ENCODE results near the gene OTULIN.

Gene OTULIN
- 88.0 to 145 reads per million in 2 donors for total RNA-seq

DNA sequence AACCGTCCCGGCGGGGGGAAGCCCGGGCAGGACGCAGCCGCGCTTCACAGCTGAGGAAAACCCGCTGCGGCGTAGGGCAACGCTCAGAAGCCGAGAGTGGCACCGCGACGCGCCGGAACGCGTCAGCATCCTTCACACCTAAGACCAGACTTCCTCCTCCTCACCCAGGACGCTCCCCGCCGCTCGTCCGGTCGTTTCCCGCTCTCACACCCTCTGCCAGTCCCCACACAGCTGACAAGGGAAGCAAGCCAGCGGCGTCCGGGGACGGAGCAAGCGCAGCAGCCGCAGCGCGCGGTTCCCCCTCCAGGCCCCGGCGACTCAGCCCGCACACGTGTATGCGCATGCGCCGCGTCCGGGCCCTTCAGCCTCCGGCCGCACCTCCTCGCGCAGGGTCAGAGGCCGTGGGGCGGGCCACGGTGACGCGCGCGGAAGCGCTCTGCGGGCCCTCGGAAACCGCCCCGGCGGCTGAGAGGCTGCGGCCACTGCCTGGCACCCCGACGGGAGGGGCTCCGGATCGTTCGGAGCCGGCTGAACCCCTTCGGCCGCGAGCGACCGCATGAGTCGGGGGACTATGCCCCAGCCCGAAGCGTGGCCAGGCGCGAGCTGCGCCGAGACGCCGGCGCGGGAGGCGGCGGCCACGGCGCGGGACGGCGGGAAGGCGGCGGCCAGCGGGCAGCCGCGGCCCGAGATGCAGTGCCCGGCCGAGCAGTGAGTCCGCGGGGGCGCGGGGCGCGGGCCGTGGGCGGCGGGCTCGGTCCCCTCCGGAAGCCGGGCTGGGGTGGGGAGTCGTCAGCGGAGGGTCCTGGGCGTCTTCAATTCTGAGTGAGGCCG is at the start of gene OTULIN:
Gene OTULIN (plus strand): TSS at position 449 of the 831 bp plus-strand sequence. CDS start 108 bp downstream, at position 557.
- DNase-seq: peak; percentile 72

DNA sequence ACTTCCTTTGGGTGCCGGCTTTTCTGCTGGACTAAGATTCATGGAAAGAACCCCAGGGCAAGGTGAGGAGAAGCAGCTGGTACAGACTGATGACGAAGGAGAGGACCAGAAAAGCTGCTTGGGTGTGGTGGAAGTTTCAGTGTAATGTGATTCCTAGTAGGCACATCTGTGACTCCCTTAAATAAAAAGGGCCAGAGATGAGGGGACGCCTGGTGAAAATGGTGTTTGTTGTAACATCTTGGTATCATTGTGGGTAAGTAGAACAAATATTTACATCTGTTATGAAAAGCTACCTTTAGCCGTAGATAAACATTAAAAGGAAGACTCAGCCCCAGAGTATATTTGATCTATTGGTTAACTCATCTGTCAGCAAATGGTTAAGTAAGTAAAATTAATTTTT is 49.2 kb upstream of the OTULIN start:
- DNase-seq: no peak

DNA sequence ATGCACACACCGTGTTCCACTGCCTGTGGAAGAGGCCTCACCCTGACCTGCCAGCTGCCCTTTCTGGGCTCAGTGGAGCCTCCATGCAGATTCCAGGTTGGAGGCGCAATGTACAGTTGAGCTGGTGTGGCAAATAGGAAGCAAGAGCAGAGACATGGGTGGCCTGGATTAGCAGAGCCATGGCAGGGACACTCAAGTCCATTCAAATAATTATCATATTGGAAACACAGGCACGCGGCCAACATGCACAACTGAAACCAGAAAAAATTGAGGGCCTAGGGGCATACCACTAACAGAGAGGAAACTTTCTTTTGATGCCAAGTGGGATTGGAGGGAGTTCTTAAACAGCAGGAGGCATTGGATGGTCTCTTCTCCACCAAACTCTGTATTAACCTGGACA is 47.1 kb upstream of the OTULIN start:
- no peak for DNase-seq

DNA sequence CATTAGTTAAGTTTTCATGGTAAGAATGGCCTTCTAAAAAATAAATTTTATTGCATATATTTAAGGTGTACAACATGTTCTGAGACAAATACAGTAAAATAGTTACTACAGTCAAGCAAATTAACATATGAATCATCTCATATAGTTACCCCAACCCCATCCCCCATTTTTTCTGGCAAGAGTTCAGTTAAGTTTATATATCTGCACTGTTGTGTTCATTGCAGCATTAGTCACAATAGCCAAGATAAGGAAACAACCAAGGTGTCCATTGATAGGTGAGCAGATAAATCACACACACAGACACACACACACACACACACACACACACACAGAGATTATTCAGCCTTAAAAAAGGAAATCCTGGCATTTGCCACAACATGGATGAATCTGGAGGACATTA is 37.2 kb upstream of the OTULIN start:
- DNase-seq: no peak

DNA sequence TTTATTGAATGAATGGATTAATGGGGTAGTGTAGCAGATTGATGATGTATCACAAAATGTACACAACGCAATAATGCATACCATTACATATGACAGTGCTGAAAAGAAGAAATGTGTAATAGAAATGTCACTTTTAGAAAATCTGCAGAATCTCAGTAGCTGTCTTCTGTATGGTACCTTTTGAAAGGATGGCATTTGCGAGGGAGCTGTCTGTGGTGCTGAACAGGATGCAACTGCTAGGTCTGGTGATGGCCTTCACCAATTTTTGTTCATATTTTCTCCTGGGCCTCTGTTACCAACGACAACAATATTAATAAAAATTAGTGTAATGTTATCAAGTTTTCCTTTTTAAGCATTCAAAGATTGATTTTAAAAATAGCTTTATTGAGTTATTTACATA is 36.2 kb upstream of the OTULIN start:
- DNase-seq: peak; percentile 36

DNA sequence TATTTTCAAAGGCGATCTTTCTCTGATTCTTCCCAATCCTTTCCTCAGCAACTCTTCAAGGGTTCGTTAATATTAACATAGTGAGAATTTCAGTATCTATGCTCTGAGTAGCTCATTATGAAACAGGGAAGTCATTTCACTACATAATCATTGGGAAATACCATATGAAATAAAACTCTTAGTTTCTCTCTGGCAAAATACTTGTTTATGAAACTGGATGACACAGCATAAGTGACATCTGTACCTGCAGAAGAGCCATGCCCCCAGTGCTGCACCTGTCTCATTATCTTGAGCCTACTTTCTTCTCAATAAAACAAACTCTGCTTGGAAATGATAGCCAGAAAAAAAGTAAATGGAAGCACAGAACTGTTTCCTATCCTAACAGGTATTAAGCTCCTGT is 33.8 kb upstream of the OTULIN start:
- DNase-seq: no peak

DNA sequence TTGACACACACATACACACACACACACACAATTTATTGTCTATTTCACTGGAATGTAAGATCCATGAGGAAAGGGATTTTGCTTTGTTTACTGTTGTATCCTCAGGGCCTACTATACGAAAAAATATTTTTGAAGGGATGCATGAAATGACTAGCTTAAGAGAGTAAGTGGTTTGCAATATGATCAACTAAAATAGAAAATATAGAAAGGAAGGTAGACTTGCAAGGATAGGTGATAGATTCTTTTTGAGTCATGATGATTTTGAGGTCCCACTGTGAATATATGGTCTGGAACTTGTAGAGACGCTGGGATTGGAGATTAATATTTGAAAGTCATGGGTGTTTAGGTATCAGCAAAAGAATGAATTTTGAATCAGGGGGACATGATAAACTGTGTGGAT is 28.9 kb upstream of the OTULIN start:
- no peak for DNase-seq

DNA sequence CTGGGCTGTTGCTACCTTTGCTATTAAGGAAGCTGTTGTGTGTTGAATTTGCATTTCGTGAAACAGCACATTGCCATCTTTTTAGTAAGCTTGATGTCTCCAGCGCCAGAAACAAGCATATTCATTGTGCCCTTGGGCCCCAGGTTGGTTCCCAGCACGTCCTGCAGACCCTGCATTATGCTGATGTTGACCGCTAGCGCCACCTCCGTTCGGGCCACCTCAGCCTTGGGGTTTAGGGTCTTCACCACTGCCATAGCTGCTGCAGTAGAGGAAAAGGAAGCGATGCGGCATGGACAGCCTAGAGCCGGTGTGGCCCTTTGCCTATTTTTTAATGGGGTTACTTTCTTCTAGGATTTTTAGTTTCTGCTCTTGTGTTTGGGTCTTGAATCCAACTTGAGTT is 23.8 kb upstream of the OTULIN start:
- DNase-seq: no peak

DNA sequence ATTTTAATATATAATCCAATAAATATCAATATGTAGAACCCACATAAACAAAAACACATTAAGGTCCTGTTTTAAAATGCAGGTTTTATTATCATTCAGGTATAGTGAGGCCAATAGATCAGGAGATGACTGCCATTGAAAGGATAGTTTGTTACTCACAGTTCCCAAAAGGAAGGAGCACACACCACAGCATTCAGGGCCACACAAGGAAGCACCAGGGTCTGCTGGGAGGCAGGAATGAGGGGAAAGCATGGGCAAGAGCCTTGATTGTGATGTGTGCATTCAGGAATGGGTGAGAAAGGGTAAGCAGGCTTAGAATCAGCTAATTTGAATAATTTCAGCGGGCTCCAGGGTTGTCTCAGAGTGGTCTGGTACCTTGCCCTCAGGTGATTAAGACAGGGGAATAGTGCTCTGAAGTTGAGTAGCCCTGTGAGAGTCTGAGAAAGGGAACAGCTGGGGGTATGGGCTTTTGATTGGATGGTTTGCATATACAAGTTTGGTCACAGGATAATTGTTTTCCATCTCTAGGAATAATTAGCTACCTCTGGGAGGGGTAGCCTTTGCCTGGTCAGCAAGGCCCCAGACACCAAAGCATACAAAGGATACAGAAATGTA is 19.8 kb upstream of the OTULIN start:
- no peak for DNase-seq

DNA sequence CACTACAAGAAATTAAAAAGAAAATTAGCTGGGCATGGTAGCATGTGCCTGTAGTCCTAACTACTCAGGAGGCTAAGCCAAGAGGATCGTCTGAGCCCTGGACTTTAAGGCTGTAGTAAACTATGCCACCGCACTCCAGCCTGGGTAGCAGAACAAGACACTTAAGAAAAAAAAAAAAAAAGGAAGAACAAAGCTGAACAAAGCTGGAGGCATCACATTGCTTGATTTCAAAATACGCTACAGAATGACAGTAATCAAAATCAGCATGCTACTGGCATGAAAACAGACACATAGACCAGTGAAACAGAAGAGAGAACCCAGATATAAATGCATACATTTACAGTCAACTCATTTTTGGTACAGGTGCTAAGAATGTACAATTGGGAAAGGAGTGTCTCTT is 14.5 kb upstream of the OTULIN start:
- no peak for DNase-seq

DNA sequence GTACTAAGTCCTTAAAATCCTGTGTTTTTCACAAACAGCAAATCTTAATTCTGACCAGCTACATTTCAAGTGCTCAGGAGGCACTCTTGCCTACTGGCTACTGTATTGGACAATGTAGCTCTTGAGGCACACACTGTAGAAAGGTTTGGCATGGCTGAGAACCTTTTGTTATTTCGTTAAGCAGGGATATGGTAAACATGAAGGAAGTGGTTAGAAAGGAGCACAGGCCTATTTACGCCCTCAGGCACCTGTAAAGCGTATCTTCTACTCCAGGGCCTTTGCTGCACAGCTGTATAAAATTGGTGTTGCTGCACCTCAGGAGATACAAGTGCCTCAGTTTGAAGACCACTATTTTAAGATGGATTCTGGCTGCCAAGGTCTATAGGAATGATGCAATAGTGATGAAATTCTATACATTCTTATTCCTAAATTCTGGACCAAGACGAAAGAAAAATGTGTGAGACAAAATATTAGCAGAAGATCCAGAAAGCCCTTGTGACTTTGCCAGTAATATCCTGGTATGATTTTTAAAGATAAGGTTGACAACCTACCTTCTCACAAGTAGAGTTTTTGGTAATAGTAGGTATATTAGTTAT is 9.3 kb upstream of the OTULIN start:
- DNase-seq: no peak

DNA sequence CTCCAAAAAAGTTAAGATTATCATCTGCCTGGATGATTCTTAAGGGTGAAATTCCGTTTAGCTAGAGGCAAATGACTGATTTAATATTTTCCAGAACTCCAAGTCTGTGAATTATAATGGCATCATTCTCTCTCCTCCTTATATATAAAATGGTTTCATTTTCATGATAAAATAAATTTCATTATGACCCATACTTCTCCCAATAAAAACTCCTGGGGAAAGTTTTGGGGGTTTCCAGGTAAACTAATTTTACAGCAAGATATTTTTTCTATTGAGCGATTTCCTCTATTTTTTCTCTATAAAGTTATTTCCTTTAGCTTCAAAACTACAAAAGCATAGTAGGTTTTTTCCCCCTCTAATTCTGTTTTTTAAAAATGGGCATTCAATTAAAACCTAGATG is 7.6 kb upstream of the OTULIN start:
- DNase-seq: no peak

DNA sequence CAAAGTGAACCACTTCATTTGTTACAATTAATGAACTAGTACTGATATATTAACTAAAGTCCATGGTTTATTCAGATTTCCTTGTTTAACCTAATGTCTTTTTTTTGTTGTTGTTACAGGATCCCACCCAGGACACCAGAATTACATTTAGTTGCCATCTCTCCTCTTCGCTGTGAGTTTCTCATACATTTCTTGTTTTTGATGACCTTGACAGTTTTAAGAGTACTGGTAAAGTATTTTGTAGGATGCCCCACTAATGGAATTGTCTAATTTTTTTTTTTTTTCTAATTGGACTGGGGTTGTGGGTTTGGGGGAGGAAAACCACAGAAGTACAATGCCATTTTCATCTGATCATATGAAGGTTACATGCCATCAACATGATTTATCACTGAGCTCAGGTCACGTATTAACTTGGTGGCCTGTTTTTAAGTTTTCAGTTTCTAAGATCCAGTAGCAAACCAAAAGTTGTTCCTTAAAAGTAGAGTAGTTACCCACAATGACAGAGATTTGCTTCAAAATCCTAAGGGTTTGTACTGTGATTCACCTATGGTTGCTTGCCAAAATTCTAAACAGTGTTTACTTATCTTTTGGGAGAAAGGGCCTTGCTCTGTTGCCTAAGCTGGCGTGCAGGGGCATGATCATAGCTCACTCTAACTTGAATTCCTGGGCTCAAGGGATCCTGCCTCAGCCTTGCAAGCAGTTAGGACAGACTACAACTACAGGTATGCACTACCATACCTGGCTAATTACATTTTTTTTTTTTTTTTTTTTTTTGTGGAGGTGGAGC is 4.5 kb upstream of the OTULIN start:
- DNase-seq: no peak

DNA sequence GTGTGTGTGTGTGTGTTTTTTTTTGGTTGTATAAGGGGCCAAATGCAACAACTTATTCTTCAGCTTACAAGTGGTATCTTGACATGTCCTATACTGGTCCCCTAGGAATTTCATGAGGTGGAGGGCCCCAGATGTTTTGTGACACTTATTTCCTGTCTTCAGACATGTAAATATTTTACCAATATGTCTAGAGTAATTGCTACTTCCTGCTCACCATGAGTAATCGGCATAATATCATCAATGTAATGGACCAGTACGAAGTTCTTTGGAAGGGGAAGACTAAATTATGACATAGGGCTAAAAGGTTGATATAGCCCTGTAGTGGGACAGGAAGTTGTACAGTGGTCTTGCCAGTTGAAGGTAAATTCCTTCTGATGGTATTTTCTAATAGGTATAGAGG is 3.7 kb upstream of the OTULIN start:
- no peak for DNase-seq

DNA sequence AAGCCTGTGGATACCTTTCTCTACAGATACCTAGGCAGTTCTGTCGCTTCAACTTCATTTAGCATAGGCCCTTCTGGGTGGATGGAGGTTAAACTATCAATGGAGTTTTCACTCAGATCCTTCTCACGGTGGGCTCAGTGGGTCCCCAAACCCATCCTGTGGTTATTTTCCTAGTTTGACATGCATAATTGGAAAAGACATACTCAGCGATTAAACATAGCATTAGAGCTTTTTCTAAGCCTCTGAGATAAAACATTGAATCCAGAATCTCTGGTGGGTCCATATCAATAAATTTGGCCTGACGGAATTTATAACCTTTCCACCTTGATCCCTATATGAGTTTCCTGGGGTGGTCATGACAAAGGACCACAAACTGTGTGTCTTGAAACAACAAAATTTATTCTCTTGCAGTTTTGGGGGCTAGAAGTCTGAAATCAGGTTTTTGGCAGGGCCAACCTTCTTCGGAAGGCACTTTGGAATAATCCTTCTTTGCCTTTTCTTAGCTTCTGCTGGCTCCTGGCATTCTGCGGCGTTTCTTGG is 1.7 kb upstream of the OTULIN start:
- no peak for DNase-seq

DNA sequence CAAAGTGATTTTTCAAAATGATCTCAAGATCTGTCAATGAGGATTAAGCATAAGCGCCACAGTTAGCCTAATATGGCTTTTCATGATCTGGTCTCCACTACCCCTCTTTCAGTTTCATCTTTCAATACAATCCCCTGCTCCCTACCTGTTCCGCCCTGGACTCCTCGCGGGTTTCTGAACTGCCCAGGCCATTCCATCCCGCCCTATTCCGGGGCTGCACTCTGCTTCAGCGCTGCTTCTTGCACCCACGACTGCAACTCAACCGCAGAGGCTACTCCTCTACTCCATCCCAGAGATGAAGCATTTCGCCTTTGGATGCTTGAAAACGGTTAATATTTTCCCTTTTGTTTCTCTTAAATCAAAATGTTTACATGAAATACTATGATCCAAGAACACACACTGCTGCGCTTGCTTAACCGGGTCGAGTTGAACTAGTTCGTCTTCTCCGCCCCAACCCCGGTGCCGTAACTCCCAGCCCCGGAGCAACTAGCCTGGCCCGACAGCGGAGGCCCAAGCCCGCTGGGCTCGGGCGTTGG is 716 bp upstream of the OTULIN start:
- no peak for DNase-seq

DNA sequence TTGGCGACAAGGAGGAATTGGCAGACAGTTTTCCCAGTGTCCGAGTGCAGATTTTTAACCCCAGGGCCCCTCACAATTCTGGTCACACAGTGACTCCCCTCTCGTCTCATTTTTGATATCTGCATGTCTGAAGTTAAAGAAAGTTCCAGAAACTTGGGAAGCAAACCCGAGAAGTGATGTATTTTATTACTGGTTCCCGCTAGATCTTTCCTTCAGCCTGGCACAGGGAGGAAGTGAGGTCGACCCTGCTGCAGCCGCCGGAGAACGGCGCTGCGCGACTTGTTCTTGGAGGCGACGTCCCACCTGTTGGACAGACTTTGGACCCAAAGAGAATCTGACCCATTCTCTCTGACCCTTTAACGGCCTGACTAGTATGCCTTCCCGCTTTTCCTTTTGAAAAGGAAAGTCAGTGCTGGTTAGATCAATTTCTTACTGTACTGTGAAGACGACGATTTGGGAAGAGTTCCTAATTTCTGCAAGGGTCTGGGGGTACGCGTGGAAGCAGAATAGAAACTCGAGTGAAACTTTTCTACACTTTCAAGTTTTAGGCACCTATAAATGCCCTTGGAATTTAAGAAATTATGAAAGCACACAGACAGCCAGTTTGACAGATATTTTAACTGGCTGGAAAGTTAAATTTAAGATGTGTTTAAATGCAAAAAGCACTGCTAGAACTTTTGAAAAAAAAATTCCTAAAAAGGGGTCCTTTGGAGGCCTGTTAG is 744 bp downstream of the OTULIN start:
- no peak for DNase-seq

DNA sequence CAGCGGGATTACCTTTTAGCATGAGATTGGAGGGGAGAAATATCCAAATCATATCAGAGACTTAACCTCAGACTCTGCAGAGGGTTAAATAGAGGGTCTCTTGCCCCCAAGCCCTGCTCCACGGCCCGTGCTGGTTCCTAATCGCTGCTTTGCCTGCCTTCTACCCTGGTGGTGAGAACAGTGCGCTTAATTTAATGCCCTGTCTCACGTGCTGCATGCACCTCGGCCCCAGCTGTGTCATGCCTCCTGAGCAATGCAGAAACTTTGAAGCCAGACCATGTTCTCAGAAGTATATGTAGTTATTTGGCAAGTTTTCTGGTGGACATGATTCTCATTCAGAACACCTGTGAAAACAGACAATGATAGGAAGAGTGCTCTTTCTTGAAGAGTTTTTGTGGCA is 1.4 kb downstream of the OTULIN start:
- peak; percentile 32 for DNase-seq

DNA sequence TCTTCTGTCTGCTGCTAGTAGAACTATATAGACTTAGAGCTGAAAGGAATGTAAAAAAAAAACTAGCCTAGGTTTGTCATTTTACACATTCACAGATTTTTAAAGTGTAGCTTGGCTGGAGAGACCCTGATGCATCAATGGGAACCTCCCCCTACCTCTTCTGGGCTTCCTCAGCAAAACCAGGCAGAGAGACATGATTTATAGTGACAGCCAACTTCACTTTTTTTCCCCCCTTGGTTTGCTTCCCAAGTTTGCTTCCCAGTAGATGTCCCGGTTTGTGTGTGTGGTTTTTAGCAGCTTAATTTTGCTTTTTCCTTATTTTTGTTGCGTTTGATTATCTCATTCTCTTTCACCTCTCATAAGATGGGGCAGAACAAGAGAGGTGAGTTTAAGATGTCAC is 1.8 kb downstream of the OTULIN start:
- no peak for DNase-seq

DNA sequence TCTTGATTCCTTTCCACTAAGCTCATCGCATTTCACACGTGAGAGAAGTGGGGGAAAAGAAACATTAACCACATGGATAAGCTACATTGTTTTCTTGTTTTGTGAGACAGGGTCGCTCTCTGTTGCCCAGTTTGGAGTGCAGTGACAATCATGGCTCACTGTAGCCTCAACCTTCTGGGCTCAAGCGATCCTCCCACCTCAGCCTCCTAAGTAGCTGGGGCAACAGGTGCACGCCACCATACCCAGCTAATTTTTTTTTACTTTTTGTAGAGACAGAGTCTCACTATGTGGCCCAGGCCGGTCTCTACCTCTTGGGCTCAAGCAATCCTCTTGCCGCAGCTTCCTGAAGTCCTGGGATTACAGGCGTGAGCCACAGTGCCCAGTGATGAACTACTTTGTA is 2.8 kb downstream of the OTULIN start:
- no peak for DNase-seq

DNA sequence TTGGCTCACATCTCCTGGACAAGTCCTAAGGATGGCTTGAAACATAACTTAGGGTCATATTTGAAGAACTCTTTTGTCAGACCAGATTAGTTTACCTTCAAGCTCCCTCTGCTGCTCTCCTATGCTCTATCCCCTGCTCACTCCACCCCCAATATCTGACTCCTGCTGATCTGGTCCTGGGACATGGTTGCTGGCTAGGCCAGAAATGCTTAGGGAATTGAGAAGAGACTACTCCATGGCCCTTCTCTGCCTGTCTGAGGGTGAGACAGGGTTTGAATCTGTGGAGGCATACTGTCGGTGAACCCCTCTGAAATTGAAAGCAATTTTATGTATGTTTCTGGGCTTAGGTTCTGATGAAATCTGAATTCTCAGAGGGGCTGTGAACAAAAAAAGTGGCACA is 3.3 kb downstream of the OTULIN start:
- no peak for DNase-seq

DNA sequence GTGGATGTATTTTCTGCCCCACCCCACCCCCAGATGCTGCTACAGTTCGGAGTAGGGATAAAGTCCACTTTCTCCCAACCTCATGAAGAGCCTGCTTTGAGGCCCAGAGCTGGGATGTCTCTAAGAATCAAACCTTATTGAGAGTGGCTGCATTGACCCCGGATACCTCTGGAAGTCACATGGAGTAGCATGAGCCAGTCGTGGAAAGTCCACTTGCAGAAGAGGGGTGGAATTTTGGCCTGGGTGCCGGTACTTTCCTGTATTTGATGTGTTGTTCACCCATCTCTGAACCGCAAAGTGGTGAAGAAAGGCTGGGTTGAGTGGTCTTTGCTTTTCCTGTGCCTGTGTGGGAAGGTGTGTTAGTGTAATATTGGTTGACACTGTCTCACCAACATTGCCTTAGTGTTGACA is 3.7 kb downstream of the OTULIN start:
- no peak for DNase-seq

Data from T-helper 9 cell (primary cell).